Left renal cortex interstitium (tissue), 4 donors: ENCODE measurements around the gene FAAP100. TPM values are rescaled to one million over a fixed set of nuclear protein-coding genes. Genes with fewer than 3 reads are reported as not detected.

ENCODE experiments used
- DNase-seq, 4 donors: peaks; one replicate each; pipeline ENCODE4 v3.0.0-alpha.2; 2013; ENCODE audit warnings: low read depth in 4 of 4, low spot score in 2 of 4, missing footprints in 1 of 4
- polyA plus RNA-seq, 4 donors: library from polyadenylated mRNA; unstranded; fragments of 120-200 nt; gene quantifications; one replicate each; pipeline ENCODE4 v1.2.1, GENCODE V29; 2013; ENCODE audit not compliant: insufficient read length in 4 of 4

Gene FAAP100
- polyA plus RNA-seq, 4 donors, result 17.0 to 38.4 (median 31.2) TPM

GRCh38 chr17:81514489-81514738 is 37.7 kb downstream of the FAAP100 start:
- DNase-seq, result no peak

GRCh38 chr17:81513753-81514488 is 38.2 kb downstream of the FAAP100 start:
- DNase-seq, result no peak

GRCh38 chr17:81513372-81513752 is 38.8 kb downstream of the FAAP100 start:
- no peak for DNase-seq

GRCh38 chr17:81512562-81513371 is 39.4 kb downstream of the FAAP100 start, which contains the start of gene ACTG1:
Gene ACTG1, minus strand, starts transcription at chr17:81512799. Its CDS starts 445 bp downstream, at chr17:81512354.
- peak in 3 of 4 donors; percentile 84 to 90 (median 87) for DNase-seq

- no peak for DNase-seq
These were observed 40.2 kb downstream of the FAAP100 start for GRCh38 chr17:81511804-81512561.

- DNase-seq, result no peak
These were observed 40.7 kb downstream of the FAAP100 start for GRCh38 chr17:81511554-81511803.

- no peak for DNase-seq
These were observed 41.2 kb downstream of the FAAP100 start for GRCh38 chr17:81510785-81511553.

GRCh38 chr17:81509972-81510784 is 42.0 kb downstream of the FAAP100 start:
- DNase-seq, result no peak

- no peak for DNase-seq
These were observed 42.8 kb downstream of the FAAP100 start for GRCh38 chr17:81509207-81509971.

- no peak for DNase-seq
These were observed 43.4 kb downstream of the FAAP100 start for GRCh38 chr17:81508639-81509206.

GRCh38 chr17:81503619-81504018 is 48.5 kb downstream of the FAAP100 start:
- DNase-seq, result no peak

- no peak for DNase-seq
These were observed 49.6 kb downstream of the FAAP100 start for GRCh38 chr17:81502471-81503017.

- no peak for DNase-seq
These were observed 52.1 kb downstream of the FAAP100 start for GRCh38 chr17:81500047-81500446.

- no peak for DNase-seq
These were observed 52.6 kb downstream of the FAAP100 start for GRCh38 chr17:81499601-81499970.

GRCh38 chr17:81498953-81499600 is 53.1 kb downstream of the FAAP100 start:
- no peak for DNase-seq

- no peak for DNase-seq
These were observed 57.4 kb downstream of the FAAP100 start for GRCh38 chr17:81494626-81495377.

- DNase-seq, result no peak
These were observed 58.7 kb downstream of the FAAP100 start for GRCh38 chr17:81493198-81494038.
